Spleen (tissue), 7 donors: Measurements from ENCODE around the gene PAPPA.

ENCODE experiments used
- POLR2A ChIP-seq, 3 donors: fragments of 450-650 bp; IDR thresholded peaks; one replicate each; pipeline ENCODE4 v1.5.1; 2017; ENCODE audit warnings: antibody characterized with exemption in 3 of 3, mild to moderate bottlenecking in 1 of 3
- POLR2AphosphoS5 ChIP-seq, 3 donors: sonication (generic); formaldehyde crosslinking; IDR thresholded peaks; one replicate each; pipeline ENCODE4 v1.5.1; 2017; ENCODE audit warnings: antibody characterized with exemption in 3 of 3
- TF ChIP-seq, protein P1 (sequence below), 11 experiments: fragments of 200-600 bp in 7 of 11; fragments of 450-650 bp in 4 of 11; sonication (generic) in 4 of 11; IDR thresholded peaks in 8 of 11; conservative IDR thresholded peaks in 3 of 11; 1 replicate in 7 of 11; 2 replicates in 4 of 11; pipeline versions ENCODE4 v1.4.0 to v1.8.0; 2016 to 2021; ENCODE audit warnings: antibody characterized with exemption in 11 of 11, inconsistent platforms in 4 of 11, mild to moderate bottlenecking in 1 of 11
- donor health status: DM: no; HTN: no; CAD: no; lungs with moderate emphysema.
- donor health status: DM: no; HTN: no; CAD: no.
- donor health status: DM: no; HTN: no; CAD: no.

DNA sequence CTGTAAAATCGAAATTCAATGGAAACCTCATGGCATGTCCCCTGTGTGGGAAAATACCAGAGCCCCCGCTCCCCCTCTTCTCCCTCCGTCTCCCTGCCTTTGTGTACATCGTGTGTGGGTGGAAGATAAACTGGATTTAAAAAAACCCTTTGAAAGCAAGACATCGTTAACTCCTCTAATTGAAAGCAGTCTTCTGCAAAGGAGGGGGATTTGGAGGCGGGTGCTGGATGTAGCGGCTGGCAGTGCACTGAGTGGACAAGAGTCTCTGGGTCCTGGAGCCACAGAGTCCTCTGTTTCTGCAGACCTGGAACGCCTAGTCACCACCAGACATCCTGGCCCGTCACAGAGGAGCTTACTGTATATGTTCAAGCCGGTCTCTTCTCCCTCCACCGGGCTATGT is 169.4 kb downstream of the PAPPA start:
- TF ChIP-seq POLR2AphosphoS5 (IDR thresholded peaks at IDR 0.05) (no peak), POLR2A (IDR thresholded peaks at IDR 0.05) (no peak)
- TF ChIP-seq, protein P1, sequence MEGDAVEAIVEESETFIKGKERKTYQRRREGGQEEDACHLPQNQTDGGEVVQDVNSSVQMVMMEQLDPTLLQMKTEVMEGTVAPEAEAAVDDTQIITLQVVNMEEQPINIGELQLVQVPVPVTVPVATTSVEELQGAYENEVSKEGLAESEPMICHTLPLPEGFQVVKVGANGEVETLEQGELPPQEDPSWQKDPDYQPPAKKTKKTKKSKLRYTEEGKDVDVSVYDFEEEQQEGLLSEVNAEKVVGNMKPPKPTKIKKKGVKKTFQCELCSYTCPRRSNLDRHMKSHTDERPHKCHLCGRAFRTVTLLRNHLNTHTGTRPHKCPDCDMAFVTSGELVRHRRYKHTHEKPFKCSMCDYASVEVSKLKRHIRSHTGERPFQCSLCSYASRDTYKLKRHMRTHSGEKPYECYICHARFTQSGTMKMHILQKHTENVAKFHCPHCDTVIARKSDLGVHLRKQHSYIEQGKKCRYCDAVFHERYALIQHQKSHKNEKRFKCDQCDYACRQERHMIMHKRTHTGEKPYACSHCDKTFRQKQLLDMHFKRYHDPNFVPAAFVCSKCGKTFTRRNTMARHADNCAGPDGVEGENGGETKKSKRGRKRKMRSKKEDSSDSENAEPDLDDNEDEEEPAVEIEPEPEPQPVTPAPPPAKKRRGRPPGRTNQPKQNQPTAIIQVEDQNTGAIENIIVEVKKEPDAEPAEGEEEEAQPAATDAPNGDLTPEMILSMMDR (IDR thresholded peaks at IDR 0.05 in 8 of 11, conservative IDR thresholded peaks at IDR 0.05 in 3 of 11): no peak
